NCI-H446 treated with DMSO at 0.1 percent for 48 hours (cell line): ENCODE data around the gene CNTN4.

Experiments used
- DNase-seq: peaks from one replicate; lab custom pipeline; 2025; lab: John Stamatoyannopoulos, UW

Gene CNTN4

DNA sequence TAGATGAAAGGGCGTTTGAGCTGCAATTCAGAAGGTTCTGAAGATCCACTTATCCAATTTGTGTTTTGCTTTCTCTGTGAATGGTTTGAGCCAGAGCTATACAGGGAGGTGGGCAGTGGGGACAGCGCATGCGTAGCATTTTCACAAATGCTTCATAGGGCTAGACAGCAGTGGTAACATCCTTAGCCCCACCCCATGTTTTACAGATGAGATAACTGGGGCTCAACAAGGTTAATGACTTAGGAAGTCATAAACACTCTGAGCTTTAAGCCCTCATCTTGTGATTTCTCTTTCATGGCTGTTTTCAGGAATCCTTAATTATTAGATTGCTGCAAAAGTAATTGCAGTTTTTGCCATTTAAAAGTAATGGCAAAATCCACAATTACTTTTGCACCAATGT lies 602.8 kb downstream of the CNTN4 start:
- DNase-seq, result no peak

DNA sequence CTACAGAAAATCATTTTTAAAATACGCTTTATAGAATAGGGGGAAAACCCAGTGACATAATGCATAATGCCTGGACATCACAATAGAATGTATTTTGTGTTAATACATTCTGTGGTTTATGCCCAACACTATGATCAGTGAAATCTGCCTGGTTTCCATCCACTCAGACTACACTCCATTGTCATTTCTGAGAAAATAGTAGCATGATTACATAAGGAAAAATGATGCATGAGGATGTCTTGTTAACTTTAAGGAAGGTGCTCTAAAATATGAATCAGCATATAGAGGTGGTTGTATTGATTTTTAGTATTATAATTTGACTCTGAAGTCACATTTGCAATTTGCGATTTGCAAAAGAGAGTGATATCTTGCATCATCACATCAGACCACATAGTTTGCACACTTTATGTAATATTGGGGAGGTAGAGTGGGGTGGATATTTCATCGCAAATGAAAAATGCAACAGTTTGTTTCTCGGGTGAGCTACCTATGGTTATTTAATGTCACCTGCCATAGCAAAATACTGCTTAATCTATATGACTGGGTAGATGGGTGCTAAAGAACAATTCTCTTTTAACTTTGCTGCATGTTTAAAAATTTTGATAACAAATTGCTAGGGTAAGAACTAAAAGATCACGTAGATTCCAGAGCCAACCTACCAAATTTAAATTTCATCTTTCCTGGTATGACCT lies 607.6 kb downstream of the CNTN4 start:
- no peak for DNase-seq

DNA sequence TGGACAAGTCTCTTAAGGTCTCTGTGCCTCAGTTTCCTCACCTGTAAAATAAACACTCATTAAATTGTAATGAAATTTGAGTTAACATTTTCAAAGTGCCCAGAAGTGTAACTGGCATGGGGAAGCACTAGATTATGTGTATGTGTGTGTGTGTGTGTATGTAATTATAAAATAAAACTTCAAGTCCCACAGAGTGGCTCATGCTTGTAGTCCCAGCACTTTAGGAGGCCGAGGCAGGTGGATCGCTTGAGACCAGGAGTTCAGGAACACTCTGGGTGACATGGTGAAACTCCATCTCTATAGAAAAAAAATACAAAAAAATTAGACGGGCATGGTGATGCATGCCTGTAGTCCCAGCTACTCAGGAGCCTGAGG lies 608.2 kb downstream of the CNTN4 start:
- no peak for DNase-seq

DNA sequence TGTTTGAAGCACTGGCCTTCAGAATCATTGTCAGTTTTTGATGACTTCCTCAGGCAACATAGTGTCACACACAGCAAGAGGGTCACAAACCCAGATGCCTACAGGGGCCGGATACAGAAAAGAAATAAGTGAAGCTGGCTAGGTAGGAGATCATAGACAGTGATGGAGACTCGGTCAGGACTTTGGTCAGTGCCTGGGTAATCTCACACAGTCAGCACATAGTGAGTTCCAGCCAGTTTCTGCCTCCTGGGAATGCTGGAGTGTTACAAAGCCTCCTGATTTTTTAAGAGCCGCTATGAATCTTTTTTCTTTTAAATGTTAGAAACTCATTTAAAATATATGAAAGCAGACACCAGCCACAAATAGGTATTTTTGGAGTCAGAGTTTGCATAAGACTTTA lies 612.4 kb downstream of the CNTN4 start:
- no peak for DNase-seq

DNA sequence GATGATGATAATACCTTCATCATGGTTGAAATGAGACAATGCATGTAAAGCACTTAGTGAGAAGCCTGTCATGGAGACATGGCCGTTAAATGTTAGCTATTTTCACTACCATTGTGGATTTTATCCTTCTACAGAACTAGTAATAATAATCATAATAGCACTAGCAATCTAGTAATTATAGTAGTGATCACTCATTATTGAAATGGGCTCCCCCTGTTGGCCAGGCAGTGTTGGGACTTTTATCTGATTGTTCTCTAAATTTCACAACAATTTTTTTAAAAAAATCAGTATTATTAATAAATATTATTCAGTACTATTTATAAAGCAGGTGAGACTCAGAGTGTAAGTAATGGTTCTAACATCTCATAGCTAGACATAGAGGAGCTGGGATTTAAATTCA lies 615.3 kb downstream of the CNTN4 start:
- no peak for DNase-seq

DNA sequence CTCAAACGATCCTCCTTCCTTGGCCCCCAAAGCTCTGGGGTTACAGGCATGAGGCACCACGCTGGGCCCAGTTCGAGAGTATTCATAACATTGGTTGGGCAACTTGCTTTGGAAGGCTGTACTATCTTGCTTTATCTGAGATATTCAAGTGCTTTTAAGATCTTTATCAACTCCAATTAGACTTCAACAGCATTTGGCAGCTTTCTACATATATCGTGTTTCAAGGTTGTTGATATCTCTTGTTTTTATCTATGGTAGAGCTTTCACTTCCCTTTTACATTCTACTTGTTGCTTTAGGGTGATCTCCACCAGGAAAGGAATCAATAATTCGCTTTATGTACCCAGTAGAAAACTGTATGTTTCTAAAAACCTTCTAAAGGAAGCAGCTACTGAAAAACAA lies 616.2 kb downstream of the CNTN4 start:
- no peak for DNase-seq

DNA sequence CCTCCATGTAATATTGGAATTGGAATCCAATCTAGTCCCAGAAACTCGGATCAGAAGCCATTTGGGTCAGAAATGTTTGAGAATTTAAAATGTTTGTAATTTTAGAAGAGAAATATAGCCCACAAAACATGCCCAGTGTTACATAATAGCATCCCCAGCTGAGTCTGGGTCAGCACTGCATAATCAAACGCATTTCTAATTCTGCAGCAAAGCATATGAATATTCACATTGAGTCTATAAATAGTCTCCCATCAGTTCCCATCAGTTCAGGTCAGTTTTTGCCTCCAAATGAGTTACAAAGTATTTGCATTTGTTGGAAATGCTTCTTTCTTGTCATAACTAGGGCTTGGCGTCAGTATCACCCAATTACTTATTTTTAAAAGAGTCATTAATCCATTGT lies 628.4 kb downstream of the CNTN4 start:
- no peak for DNase-seq

DNA sequence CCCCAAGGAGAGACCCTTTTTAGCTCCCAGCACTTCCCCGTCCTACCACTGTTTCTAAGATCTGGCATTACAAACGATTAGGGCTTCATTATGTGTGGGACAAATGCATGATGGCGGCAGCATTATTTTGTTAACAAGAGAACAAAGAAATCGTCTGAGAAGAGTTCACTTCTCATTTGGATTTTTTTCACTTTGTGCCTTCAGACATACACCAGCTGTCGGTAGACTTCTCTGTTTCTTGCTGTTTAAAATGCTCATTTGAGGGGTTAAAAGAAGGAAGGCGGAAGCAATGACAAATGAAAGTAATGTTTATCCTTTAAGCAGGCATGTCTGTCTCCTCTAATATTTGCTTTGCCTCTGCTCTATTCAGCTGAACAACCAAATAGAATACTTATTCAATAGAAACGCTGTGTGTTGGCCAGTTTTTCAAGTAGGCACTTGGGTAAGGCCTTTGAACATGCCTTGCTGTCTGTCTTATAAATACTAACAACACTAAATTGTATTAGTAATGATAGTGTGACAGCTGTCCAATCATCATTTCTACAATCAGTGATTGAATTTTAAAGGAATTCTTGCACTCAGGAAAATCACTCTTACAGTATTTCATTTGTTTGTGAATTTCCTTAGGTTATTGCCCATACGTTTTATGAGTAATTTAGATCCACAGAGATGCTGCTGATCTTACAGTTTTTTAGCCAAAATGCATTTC lies 629.1 kb downstream of the CNTN4 start:
- DNase-seq, result no peak

DNA sequence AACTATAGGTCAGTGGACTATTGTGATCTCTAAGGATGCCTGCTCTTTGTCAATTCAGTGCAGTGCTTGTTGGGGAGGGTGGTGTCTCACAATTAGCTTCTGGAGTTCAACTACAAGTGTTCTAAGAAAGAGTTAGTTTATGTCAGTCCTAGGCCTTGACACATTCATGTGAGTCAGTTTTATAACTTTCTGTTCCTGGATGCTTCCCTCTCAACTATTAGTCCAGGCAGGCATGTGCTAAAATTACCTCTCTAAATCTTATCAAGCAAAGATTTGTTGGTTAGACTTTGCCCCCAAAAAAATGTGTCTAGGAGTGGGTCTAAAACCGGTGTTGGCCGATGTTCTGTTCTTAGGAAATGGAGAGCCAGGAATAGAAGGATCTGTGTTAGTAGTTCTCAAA lies 633.2 kb downstream of the CNTN4 start:
- no peak for DNase-seq

DNA sequence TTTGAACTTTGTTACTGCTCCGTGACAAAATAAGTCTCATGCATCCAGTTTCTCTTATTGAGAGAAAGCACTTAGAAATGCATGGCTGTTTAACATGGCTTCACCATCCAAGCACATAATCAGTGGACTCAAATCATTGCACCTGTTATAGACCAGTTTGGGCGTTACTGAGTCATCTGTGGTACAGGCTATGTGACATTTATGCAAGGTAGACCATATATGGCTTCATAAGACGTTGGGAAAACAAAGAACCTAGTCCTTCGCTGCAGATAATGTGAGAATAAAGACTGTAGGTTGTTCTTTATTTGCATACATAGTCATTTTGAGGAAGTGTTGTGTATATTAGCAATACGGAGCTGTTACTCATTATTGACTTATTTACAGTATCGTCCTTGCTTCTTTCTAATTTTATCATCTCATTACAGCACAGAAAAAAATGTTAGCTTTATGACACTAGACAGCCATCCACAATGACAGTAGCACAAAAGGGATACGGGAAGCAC lies 636.8 kb downstream of the CNTN4 start:
- DNase-seq, result no peak

DNA sequence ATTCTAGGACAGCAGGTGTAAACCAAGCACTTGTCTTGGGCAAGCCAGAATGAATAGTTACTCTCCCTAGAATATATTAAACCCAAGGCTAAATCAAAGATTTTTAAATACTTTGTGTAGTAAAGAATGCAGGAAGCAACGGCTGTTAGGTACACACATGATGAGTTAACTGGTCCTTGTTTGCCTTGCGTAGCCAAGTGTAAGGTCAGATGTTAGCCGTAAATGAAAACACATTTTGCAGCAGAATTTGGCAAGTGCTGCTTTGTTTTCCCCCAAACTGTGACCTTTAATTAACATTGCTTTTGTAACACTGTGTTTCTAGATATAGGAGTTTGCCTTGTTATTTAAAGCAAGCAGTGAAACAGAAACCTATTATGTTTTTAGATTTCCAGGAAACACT lies 642.9 kb downstream of the CNTN4 start:
- no peak for DNase-seq

DNA sequence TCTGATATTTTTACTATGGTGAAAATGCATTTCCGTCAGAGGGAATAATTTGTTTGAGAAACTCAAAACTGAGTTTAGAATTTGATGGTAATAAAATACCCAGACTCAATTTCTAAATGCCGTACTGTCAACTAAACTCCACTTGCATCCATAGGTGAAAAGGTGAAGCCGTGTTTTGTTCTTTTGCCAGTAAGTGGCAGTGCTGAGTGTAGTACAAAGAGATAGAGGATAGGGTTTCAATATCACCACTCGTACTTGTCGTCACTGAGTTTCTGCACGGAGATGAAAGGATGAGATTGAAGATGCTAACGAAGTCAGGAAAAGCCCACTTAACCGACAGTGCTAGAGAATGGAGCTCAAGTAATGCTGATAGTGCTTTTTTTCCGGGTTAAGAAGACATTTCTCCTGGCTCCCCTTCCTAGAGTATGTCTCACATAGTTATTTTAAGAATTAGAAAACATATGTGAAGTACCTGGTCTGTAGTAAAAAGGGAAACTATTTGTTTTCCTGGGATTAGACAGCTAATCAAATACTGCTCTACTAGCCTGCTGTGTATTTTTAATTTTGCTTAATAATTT lies 666.4 kb downstream of the CNTN4 start:
- DNase-seq, result no peak

DNA sequence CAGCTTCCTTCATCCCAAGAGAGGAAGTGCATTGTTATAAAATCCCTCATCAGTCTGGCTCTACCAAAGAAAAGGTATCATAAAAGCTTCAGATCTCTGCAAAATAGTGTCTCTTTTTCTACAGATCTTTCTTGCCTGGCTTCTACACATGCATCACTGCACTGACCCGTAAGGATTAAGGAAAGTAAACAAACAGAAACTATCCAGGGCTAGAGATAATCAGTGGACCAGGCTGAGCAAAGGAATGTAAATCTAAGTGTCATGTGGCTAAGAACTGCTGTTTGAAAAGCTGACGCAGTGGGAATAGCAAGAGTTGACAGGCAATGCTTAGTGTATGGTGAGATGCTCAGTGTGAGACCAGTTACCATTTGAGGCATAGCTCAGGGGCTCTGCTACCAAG lies 671.8 kb downstream of the CNTN4 start:
- DNase-seq, result no peak

DNA sequence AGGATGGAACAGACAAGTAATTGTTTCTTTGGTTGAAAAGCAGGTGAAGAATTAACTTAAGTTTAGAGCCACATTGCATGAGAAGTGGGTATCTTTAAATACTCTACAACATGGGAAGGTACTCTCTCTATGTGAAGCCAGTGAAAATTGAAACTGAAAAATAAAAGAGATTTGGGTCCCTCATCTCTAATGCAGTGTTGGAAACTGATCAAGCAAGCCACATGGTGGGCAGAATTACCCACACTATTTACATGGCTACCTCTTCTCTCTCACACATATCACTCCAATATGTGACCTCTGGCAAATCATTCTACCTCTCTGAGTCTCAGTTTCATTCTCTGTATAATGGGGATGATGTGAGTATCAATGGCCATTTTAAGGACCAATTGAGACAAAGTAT lies 672.5 kb downstream of the CNTN4 start:
- no peak for DNase-seq

DNA sequence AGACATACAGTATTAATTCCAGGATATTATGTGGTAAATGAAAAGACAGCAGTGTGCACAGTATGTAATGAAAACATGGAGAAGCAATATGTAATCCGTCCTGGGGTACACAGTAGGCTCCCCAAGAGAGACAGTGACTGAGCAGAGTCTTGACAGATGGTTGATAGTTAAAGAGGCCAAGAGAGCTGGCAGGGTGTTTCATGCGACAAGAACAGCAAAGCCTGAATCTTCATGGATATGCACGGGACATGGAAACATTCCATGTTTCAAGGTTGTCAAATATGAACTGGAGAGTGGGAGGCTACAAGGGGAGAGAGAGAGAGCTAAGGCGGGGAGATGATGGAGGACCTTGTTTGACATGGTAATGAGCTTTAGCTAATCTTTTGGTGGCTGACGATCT lies 673.1 kb downstream of the CNTN4 start:
- no peak for DNase-seq

DNA sequence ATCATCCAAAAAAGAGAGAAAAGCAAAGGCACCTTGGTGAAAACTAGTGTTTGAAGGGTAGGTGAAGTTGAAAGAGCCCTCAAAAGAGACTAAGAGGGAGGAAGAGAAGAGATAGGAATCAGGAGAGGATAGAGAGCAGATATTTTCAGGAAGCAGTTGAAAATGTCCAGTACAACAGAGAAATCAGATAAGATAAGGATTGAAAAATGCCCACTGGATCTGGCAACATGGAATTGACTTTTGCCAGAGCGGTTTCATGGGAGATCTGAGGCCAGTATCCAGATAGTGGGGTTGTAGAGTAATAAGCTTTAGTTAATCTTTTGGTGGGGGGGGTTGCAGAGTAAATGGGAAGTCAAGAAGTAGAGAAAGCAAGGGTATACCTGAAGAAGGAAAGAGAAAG lies 674.1 kb downstream of the CNTN4 start:
- DNase-seq, result no peak

DNA sequence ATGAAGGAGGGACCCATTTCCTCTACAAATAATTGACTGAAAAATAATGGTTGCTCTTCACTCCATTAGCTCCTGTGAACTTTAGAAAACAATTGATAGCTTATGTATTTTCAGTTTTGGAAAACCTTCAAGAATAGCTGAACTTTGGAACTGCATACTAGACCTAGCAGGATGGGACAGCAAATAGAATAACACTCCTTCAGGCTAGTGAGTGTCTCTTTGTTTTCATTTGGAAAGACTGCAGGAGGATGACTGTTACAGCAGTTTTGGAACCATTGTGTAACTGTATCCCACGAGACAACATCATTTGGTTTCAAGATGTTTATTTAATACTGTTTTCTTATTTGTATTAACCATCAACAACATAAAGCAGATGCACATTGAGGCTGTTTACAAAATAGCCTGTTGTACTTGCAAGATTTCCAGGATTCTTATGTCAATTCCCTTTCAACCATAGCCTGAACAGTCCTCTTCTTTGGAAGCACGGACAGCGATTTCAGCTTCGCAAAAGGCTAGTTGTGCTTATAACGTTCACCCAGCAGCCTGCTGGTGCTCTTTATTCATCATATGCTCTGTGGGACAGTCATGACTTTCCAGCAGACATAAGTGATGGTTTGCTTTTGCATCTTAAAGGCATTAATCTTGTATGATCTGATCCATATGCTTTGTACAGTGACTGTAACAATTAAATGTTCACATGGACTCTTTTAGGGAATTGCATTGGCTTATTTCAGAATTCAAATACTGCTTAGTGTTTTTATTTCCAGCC lies 676.0 kb downstream of the CNTN4 start:
- no peak for DNase-seq

DNA sequence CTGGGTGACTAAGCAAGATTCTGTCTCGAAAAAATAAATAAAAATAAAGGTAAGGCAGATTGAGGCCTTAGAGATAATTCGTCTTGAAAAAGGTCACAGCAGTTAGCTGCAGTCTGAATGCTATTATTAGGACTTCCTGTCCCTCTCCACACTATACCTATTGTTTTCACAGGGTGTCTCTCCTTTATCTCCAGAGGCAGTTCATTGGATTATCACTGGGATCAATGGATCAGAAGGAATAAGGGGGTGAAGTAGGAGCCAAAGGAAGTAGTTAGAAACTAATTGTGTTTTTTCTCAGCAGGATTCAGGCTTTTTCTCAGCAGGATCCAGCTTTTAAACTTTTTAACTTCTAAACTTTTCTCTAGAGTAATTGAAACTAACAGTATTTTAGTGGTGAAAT lies 684.6 kb downstream of the CNTN4 start:
- no peak for DNase-seq

DNA sequence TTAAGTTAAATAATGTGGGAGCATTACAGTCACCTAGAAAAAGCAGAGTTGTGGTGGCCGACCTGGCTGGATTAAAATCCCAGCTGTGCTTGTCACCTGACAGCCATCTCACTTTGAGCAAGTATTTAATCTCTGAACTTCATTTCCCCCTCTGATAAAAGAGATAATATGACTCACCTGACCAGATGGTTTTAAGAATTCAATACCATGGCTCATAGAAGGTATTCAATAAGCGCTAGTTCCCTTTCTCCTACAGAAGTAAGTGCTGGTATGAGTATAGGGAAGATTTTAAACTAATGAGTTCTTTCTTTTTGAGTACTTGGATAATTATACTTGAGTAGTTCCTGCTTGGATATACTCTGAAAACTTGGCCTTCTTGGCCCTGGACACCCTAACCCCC lies 686.0 kb downstream of the CNTN4 start:
- DNase-seq, result no peak

DNA sequence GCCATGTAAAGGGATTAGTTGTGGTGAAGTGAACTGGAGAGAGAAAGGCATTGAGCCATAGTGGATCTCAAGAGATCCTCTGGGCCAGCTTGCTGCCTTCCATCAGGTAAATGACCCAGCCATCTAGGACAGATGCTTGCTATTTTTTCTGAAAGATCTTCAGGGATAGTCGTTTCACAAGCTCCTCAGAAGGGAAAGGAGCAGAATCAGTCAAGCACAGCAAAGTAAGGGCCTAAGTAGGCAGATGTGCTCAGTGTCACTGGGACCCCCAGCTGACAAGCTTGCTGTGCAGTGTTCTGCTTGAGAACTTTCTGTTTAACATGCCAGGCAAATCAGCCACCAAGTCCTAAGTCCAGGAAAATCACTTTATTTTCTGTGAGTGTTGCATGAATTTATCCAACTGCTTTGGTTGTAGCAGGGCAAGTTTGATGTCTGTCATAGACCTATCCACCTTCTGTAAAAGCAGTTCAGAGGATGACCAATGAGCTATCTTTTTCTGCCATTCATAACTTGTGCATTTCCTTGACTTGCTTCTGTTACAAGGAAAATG lies 691.7 kb downstream of the CNTN4 start:
- no peak for DNase-seq

DNA sequence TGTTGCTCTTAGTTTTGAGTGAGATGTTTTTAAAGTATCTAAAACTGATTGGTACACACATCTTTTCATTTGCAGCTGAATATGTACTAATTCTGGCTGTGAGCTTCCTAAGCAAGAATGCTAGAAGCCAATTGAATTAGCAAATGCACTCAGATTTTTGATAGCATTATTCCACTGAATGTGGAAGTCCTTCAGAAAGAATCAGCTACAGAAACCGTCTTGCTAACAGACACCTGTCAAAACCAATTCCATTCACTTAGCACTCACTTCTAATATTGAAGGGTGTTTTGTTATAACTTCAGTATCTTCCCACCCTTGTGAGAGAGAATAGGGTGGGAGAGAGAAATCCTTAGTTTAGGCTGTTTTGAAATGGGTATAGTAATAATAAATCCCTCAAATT lies 693.8 kb downstream of the CNTN4 start:
- DNase-seq, result no peak

DNA sequence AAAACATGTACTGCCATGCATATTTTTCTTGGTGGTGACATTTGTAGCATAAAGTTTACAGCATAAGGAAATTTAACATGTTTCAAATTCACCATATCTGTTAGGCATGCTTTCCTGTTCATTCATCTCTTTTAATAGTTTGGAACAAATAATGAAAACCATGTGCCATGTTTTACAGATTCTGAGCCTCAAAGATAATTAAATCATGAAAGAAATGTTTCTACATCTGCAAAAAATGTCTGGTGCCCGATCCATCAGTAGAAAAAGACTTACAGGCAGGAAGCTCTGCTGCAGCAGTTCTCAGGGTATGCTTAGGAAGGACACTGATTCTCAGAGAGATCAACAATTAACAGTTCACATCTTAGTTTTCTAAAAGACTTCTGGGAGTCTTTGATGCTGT lies 695.3 kb downstream of the CNTN4 start:
- no peak for DNase-seq

DNA sequence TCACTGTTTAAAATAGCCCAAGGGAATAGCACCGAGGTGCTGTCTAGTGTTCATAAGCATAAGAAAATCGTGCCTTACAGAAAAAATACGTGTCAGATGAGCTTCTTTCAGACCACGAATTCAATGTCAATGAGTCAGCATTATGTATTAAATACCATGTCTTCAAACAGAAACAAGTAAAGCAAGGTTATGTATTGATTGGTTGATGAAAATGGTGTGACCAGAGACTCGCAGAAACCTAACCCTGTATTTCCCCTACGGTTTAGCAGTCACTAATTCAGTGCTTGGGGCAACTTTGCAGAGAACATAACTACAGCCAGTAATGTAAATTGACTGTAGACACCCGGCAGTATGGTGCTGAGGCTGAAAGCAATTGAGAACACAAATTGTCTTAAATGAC lies 703.8 kb downstream of the CNTN4 start:
- no peak for DNase-seq
